ENCODE data around the gene GLB1L2.

The GLB1L2 gene

GRCh38 chr11:134406264-134407185 is 74.7 kb downstream of the GLB1L2 start:
- TF ChIP-seq LEF1 (IDR thresholded peaks at IDR 0.05; ENCODE audit: borderline replicate concordance) = no peak
- no peak for TF ChIP-seq HDGF (IDR thresholded peaks at IDR 0.05; ENCODE audit: borderline replicate concordance)
- TF ChIP-seq ELF4 (IDR thresholded peaks at IDR 0.05) = no peak
- no peak for TF ChIP-seq CTBP1 (IDR thresholded peaks at IDR 0.05; ENCODE audit: borderline replicate concordance)
- no peak for TF ChIP-seq NFRKB (IDR thresholded peaks at IDR 0.05)
- no peak for TF ChIP-seq FOXA1 (IDR thresholded peaks at IDR 0.05)
- TF ChIP-seq SP1 (IDR thresholded peaks at IDR 0.05) = no peak
- TF ChIP-seq PKNOX1 (IDR thresholded peaks at IDR 0.05) = no peak
- TF ChIP-seq ARNT (IDR thresholded peaks at IDR 0.05) = no peak
- TF ChIP-seq FOXM1 (IDR thresholded peaks at IDR 0.05; ENCODE audit: borderline replicate concordance) = no peak
- TF ChIP-seq TARDBP (IDR thresholded peaks at IDR 0.05) = no peak
- TF ChIP-seq L3MBTL2 (conservative IDR thresholded peaks at IDR 0.05) = no peak
- no peak for TF ChIP-seq BHLHE40 (IDR thresholded peaks at IDR 0.05; ENCODE audit: borderline replicate concordance)
- no peak for TF ChIP-seq SUZ12 (IDR thresholded peaks at IDR 0.05)
- no peak for TF ChIP-seq FOXK2 (IDR thresholded peaks at IDR 0.05)
- no peak for TF ChIP-seq ZNF384 (IDR thresholded peaks at IDR 0.05)
- ChIA-PET POLR2A (no interaction called here), CTCF (interaction anchor here (0.6 kb wide), 1 partner anchor 449 kb away, joined by 3 read pairs; no protein-coding TSS in a partner anchor)
- no peak for DNase-seq (ENCODE audit: extremely low spot score)

- no peak for DNase-seq (ENCODE audit: extremely low spot score)
- TF ChIP-seq ELF4 (IDR thresholded peaks at IDR 0.05) (no peak), NFRKB (IDR thresholded peaks at IDR 0.05) (no peak), SP1 (IDR thresholded peaks at IDR 0.05) (no peak), L3MBTL2 (conservative IDR thresholded peaks at IDR 0.05) (no peak), FOXM1 (IDR thresholded peaks at IDR 0.05; ENCODE audit: borderline replicate concordance) (no peak), PKNOX1 (IDR thresholded peaks at IDR 0.05) (no peak), CTBP1 (IDR thresholded peaks at IDR 0.05; ENCODE audit: borderline replicate concordance) (no peak), HDGF (IDR thresholded peaks at IDR 0.05; ENCODE audit: borderline replicate concordance) (no peak), BHLHE40 (IDR thresholded peaks at IDR 0.05; ENCODE audit: borderline replicate concordance) (no peak), LEF1 (IDR thresholded peaks at IDR 0.05; ENCODE audit: borderline replicate concordance) (no peak), ARNT (IDR thresholded peaks at IDR 0.05) (no peak), FOXA1 (IDR thresholded peaks at IDR 0.05) (no peak), FOXK2 (IDR thresholded peaks at IDR 0.05) (no peak), ZNF384 (IDR thresholded peaks at IDR 0.05) (no peak), TARDBP (IDR thresholded peaks at IDR 0.05) (no peak), SUZ12 (IDR thresholded peaks at IDR 0.05) (no peak)
- CTCF ChIA-PET = interaction anchor here (0.6 kb wide), 1 partner anchor 448 kb away, joined by 3 read pairs; no protein-coding TSS in a partner anchor
- POLR2A ChIA-PET = interaction anchor here (0.7 kb wide), 1 partner anchor 35 kb away, joined by 3 read pairs; no protein-coding TSS in a partner anchor
These were observed 75.6 kb downstream of the GLB1L2 start for GRCh38 chr11:134407321-134407828.

- CTCF ChIA-PET = no interaction called here
- DNase-seq (ENCODE audit: extremely low spot score) = no peak
- POLR2A ChIA-PET = interaction anchor here (0.7 kb wide), 1 partner anchor 34 kb away, joined by 3 read pairs; no protein-coding TSS in a partner anchor
- TF ChIP-seq FOXM1 (IDR thresholded peaks at IDR 0.05; ENCODE audit: borderline replicate concordance) (no peak), CTBP1 (IDR thresholded peaks at IDR 0.05; ENCODE audit: borderline replicate concordance) (no peak), BHLHE40 (IDR thresholded peaks at IDR 0.05; ENCODE audit: borderline replicate concordance) (no peak), HDGF (IDR thresholded peaks at IDR 0.05; ENCODE audit: borderline replicate concordance) (no peak), LEF1 (IDR thresholded peaks at IDR 0.05; ENCODE audit: borderline replicate concordance) (no peak), PKNOX1 (IDR thresholded peaks at IDR 0.05) (no peak), ARNT (IDR thresholded peaks at IDR 0.05) (no peak), SP1 (IDR thresholded peaks at IDR 0.05) (no peak), L3MBTL2 (conservative IDR thresholded peaks at IDR 0.05) (no peak), ELF4 (IDR thresholded peaks at IDR 0.05) (no peak), TARDBP (IDR thresholded peaks at IDR 0.05) (no peak), ZNF384 (IDR thresholded peaks at IDR 0.05) (no peak), FOXK2 (IDR thresholded peaks at IDR 0.05) (no peak), FOXA1 (IDR thresholded peaks at IDR 0.05) (no peak)
These were observed 76.1 kb downstream of the GLB1L2 start for GRCh38 chr11:134407923-134408322.

GRCh38 chr11:134409552-134410429 is 78.0 kb downstream of the GLB1L2 start:
- POLR2A ChIA-PET = no interaction called here
- DNase-seq (ENCODE audit: extremely low spot score) = no peak
- TF ChIP-seq LEF1 (IDR thresholded peaks at IDR 0.05; ENCODE audit: borderline replicate concordance) (no peak), NFRKB (IDR thresholded peaks at IDR 0.05) (no peak), L3MBTL2 (conservative IDR thresholded peaks at IDR 0.05) (no peak), PKNOX1 (IDR thresholded peaks at IDR 0.05) (no peak), FOXK2 (IDR thresholded peaks at IDR 0.05) (no peak), ZNF384 (IDR thresholded peaks at IDR 0.05) (no peak), ARNT (IDR thresholded peaks at IDR 0.05) (no peak), SP1 (IDR thresholded peaks at IDR 0.05) (no peak), FOXA1 (IDR thresholded peaks at IDR 0.05) (no peak), FOXM1 (IDR thresholded peaks at IDR 0.05; ENCODE audit: borderline replicate concordance) (no peak), ELF4 (IDR thresholded peaks at IDR 0.05) (no peak), CTBP1 (IDR thresholded peaks at IDR 0.05; ENCODE audit: borderline replicate concordance) (no peak), BHLHE40 (IDR thresholded peaks at IDR 0.05; ENCODE audit: borderline replicate concordance) (no peak), HDGF (IDR thresholded peaks at IDR 0.05; ENCODE audit: borderline replicate concordance) (no peak), SUZ12 (IDR thresholded peaks at IDR 0.05) (no peak), TARDBP (IDR thresholded peaks at IDR 0.05) (no peak)
- CTCF ChIA-PET = interaction anchor here (0.6 kb wide), 1 partner anchor 316 kb away, joined by 3 read pairs; no protein-coding TSS in a partner anchor
